GM21737 (cell line): ENCODE results near the gene TTYH3.

Experiments used
- ATAC-seq: cut with Tn5 transposase; IDR thresholded peaks from one replicate; pipeline ENCODE4 v1.9.1; 2021; ENCODE audit warnings: mild to moderate bottlenecking, moderate library complexity; ENCODE audit not compliant: unreplicated experiment

TTYH3 gene

DNA sequence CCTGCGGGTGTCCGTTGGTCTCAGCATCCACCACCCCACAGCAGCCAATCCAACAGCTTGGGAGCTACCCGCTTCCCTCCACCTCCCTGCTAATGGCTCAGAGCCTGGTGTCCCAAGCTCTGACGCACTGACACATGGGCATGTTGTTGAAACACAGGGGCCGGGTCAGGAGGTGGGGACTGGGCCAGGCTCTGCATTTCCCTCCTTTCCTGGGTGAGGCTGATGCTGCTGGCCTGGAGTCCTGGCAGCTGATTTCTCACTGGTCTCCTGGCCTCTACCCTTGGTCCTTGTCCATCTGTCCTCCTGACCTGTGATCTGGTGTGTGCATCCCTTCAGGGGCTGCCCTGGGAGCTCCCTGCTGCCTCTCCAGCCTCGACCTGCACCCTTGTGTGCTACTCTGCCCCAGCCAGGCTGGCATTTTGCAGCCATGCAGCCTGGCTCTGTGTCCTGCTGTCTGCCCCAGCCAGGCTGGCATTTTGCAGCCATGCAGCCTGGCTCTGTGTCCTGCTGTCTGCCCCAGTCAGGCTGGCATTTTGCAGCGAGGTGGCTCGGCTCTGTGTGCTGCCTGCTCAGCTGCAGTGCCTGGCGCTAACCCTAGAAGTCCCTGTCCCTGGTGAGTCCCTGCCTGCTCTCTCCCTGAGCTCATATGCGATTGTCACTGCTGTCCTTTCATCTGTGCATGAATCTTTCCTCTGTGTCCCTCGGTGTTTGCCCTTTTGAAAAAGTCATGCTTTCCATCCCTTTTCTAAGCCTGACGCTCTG is 70.2 kb downstream of the TTYH3 start:
- no peak for ATAC-seq

- ATAC-seq = no peak
These were observed 70.8 kb downstream of the TTYH3 start for GRCh38 chr7:2702594-2702957.

DNA sequence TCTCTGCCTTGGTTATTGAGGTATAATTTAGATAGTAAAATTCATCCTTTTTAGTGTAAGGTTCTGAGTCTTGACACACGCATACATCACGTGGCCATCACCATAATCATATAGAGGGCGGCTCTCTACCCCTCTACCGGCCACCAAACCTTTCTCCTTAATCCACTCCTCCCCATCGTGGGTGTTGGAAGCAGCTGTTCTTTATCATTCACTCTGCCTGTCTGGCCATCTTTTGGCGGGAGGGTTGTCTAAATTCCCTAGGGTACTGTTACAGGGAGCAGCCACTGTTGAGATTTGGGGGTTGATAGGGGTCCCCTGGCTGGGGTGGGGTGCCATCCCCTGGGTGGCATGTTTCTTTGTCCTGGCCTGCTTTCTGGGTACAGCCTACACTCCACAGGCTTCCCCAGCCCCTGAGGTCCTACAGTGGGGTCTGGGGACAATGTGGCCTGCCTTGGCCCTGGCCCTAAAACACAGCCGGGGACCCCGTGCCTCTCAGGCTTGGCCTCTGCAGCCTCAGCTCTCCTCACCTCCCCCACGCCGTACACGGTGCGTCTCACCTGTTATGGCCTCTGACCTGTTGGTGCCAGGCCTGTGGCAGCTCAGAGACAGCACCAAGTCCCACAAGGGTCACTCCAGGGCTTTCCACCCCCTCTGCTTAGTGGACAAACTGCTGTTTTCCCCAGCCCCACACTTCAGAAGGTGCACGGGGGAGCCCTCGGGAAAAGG is 73.7 kb downstream of the TTYH3 start:
- no peak for ATAC-seq

- no peak for ATAC-seq
These were observed 74.9 kb downstream of the TTYH3 start for GRCh38 chr7:2706685-2707126.

DNA sequence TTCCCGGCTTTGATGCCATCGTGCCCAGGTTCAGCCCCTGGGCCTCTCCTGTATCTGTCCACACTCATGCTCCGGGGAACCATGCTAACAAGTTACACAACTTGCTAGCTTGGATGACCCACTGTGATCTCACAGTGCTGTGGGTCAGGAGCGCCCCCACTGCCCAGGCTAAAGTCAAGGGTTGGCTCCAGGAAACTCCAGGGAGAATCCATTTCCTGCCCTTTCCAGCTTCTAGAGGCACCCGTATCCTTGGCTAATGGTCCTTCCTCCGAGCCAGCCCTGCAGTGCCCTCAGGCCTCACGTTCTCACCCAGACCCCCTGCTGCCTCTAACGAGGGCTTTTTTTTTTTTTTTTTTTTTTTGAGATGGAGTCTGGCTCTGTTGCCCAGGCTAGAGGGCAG is 75.7 kb downstream of the TTYH3 start:
- no peak for ATAC-seq

GRCh38 chr7:2708041-2708440 is 76.3 kb downstream of the TTYH3 start:
- ATAC-seq = no peak

- no peak for ATAC-seq
These were observed 76.9 kb downstream of the TTYH3 start for GRCh38 chr7:2708547-2709310.

DNA sequence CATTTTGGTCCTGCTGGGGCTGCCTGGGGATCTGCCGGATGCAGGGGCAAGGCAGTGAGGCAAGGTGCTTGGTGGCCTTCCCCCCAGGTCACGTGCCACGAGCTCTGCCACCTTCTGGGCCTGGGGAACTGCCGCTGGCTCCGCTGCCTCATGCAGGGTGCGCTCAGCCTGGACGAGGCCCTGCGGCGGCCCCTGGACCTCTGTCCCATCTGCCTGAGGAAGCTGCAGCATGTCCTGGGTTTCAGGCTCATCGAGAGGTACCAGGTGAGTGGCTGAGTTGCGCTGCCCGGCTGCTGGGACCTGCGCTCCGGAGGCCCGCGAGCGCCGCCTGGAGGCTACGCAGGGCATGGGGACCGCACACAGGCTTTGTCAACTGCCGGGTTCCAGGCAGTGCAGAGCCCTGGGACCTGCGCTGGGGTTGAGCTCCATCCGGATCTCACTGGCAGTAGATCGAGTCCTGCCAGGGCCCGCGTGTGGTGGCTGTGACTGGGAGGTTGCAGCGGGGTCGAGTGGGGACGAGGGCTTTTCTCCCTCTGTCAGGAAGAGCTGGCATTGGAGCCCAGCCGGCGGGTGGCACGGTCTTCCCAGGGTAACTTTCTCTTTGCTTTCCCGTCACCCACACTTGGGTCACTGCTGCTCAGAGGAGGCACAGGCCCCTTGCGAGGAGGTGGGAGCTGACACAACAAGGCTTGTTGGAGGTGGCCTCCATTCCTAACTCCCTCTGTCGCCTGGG is 77.9 kb downstream of the TTYH3 start:
- peak; percentile 70 for ATAC-seq

DNA sequence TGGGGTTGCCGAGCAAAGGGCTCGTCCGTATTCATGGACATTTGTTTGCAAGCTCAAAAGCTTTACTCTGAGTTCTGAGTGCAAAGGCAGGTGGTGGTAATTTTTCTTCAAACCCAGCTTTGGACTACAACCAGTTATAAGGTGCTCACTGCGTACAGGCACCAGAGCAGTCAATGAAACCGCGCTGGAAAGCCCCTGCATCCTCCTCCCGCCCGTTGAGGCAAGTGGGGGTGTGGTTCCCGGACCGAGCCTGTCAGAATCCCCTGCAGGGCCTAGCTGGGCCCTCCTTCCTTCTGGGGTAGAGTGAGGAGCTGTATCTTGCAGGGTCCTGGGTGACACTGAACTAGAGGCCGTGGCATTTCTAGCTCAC is 78.5 kb downstream of the TTYH3 start:
- ATAC-seq = peak; percentile 50

- ATAC-seq = no peak
These were observed 79.2 kb downstream of the TTYH3 start for GRCh38 chr7:2710901-2711551.

DNA sequence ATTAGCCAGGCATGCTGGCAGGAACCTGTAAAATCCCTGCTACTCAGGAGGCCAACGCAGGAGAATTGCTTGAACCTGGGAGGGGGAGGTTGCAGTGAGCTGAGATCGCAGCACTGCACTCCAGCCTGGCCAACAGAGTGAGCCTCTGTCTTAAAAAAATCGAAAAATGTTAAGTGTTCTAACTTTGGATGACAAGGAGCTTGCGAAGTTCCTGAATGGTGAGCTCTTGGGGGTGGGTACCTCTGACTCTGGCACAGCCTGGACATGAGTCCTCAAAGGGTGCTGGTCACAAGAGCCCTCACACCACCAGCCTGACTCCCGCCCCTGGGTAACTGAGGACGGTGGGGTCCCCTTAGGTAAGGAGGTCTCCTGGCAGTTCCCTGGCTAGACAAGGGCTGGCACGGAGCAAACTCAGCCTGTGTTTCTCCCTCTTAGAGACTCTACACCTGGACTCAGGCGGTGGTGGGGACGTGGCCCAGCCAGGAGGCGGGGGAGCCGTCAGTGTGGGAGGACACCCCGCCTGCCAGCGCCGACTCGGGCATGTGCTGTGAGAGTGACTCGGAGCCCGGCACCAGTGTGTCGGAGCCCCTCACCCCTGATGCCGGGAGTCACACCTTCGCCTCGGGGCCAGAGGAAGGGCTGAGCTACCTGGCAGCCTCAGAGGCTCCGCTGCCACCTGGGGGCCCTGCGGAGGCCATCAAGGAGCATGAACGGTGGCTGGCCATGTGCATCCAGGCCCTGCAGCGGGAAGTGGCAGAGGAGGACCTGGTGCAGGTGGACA is 80.3 kb downstream of the TTYH3 start:
- no peak for ATAC-seq

GRCh38 chr7:2713370-2713769 is 81.6 kb downstream of the TTYH3 start:
- ATAC-seq = no peak

DNA sequence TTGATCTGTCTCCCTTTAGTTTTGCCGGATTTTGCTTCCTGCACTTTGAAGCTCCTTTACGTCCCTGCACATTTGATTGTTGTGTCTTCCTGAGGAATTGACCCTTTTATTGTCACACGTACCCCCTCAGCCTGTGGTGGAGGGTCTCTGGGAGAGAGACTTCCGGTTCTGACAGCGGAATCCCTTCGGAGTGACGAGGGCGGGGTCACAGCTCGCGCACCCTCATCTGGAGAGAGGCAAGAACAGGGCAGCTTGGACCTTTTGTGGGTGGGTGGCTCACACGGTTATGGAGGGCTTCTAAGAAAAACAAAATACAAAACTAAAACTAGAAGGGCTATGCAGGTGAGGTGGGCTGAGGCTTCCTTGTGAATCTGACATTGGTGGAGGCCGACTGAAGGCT is 82.2 kb downstream of the TTYH3 start:
- no peak for ATAC-seq
